Thymus (tissue), 11 donors: ENCODE results near the gene ANKS1A. TPM values are rescaled to one million over a fixed set of nuclear protein-coding genes. Genes with fewer than 3 reads are reported as not detected.

Experiments used
- DNase-seq, 9 donors: peaks; one replicate each; pipeline ENCODE4 v3.0.0-alpha.2; 2013; ENCODE audit warnings: low spot score in 9 of 9, low read depth in 6 of 9, missing footprints in 1 of 9
- H3K27ac ChIP-seq, 2 donors: one replicate each; pipeline ENCODE4 v1.5.1; 2013; ENCODE audit warnings: control low read depth in 1 of 2, low read depth in 1 of 2, low read length in 1 of 2, mild to moderate bottlenecking in 1 of 2, moderate library complexity in 1 of 2
- H3K27me3 ChIP-seq, 2 donors: one replicate each; pipeline ENCODE4 v1.5.1; 2013; ENCODE audit warnings: low read length in 1 of 2; ENCODE audit not compliant: control insufficient read depth in 2 of 2, insufficient read depth in 1 of 2
- H3K36me3 ChIP-seq, 2 donors: one replicate each; pipeline ENCODE4 v1.5.1; 2013; ENCODE audit warnings: low read length in 1 of 2, mild to moderate bottlenecking in 1 of 2, moderate library complexity in 1 of 2; ENCODE audit not compliant: control insufficient read depth in 2 of 2, insufficient read depth in 2 of 2
- H3K4me1 ChIP-seq, 2 donors: one replicate each; pipeline ENCODE4 v1.5.1; 2013; ENCODE audit warnings: low read length in 2 of 2; ENCODE audit not compliant: control insufficient read depth in 2 of 2, insufficient read depth in 2 of 2
- H3K4me3 ChIP-seq, 2 donors: one replicate each; pipeline ENCODE4 v1.5.1; 2013; ENCODE audit warnings: low read length in 2 of 2, control low read depth in 1 of 2, mild to moderate bottlenecking in 1 of 2
- H3K9me3 ChIP-seq, 2 donors: one replicate each; pipeline ENCODE4 v1.5.1; 2013; ENCODE audit warnings: low read length in 1 of 2, mild to moderate bottlenecking in 1 of 2; ENCODE audit not compliant: control insufficient read depth in 2 of 2, insufficient read depth in 1 of 2
- WGBS: extraction: QIAGEN DNeasy Blood & Tissue Kit; methylation state at CpG from one replicate; pipeline ENCODE4 v1.1.7; 2013; 5-methylcytosine and 5-hydroxymethylcytosine counted together
- polyA plus RNA-seq: library from polyadenylated mRNA; stranded (reverse); fragments of 200-250 nt; gene quantifications from one replicate; pipeline ENCODE4 v1.2.3, GENCODE V29; 2013
- total RNA-seq: library from RNA; stranded (reverse); fragments of 120-200 nt; gene quantifications from one replicate; pipeline ENCODE4 v1.2.4, GENCODE V29; 2013
- donor health status: healthy.

The ANKS1A gene
- total and polyA plus RNA-seq, 2 donors = 6.9 to 7.7 TPM

DNA sequence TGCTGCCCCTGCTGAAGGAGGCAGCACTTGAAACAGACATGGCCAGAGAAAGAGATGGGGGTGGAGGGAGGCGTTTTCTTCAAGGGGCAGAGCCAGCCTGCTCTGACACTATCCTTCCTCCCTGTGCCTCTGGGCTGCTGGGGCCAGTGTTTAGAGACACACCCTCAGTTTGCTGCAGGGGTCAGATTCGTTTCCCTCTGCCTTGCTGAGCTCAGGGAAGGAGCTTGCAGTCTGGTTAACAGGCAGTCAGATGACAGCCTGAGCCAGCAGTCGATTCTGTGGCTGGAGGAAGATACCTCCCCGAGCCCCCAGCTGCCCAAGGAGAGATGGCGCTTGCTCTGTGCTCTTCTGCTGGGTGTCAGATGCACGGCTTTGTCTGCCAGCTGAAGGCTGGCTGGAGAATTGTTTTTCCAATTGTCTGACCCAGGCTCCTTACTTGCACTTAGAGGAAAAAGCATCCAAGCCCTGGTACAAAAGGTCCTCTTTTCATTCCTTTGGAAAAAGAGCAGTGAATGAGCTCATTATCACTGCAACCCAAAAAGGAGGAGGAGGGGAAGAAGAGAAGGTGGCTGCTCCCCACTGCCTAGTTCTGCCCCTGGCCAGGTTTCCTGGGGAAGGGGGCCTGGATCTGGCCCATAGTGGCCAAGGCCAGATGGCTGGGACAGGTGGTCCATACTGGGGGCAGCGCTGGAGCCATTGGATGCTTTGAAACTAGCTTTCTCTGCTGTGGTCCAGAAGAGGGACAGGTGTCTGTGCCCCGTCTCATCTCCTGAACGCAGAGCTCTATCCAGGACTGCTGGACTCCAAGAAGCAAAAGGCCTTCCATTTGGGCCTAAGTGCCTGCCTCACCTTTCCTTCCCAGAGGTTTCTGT lies 163.9 kb downstream of the ANKS1A start:
- no peak overlapping the region for H3K27ac ChIP-seq
- peaks cover 7 to 33% of the 10 kb centered on the region in 2 donors for H3K4me1 ChIP-seq
- H3K4me3 ChIP-seq = no peak overlapping the region
- H3K27me3 ChIP-seq = no peaks in the 10 kb centered on the region
- peaks cover 0 to 10% of the 10 kb centered on the region in 2 donors for H3K36me3 ChIP-seq
- WGBS = 85% methylated on average over 9 of the region's 9 CpGs
- DNase-seq = no peak
- H3K9me3 ChIP-seq = peaks cover 0 to 2% of the 10 kb centered on the region in 2 donors

GRCh38 chr6:35053701-35054100 lies 164.6 kb downstream of the ANKS1A start:
- no peak overlapping the region for H3K27ac ChIP-seq
- H3K9me3 ChIP-seq = no peaks in the 10 kb centered on the region
- no peak overlapping the region for H3K4me3 ChIP-seq
- H3K27me3 ChIP-seq = no peaks in the 10 kb centered on the region
- peaks cover 6 to 31% of the 10 kb centered on the region in 2 donors for H3K4me1 ChIP-seq
- WGBS = 96% methylated on average over 3 of the region's 3 CpGs
- DNase-seq = no peak
- H3K36me3 ChIP-seq = peaks cover 0 to 10% of the 10 kb centered on the region in 2 donors

DNA sequence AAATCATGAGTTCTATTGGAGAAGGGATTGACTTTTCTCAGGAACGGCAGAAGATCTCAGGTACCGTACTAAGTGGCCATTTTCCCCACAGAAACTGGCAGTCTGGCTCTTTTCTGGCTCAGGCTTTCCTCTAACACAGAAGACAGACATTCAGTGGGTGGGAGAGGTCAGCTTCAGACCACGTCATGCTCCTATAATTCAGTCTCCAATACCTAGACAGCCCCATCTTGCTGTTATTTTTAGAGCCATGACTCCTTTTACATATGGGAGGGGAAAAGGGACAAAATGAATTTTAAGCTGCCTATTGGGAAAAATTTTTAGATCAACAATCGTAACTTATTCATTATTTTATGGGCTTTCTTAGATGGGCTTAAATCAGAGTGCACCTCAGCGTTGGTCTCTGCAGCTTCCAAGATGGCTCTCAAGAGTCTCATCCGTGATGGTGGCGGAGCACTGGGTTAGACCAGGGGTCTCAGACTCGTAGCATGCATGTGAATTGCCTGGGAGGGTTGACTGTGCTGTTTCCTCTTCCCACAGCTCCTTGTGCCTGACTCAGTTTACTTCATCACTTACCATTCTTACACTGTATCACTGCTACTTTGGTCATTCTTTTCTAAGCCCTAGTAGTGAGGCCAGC lies 165.2 kb downstream of the ANKS1A start:
- Histone ChIP-seq H3K4me3 (no peak overlapping the region), H3K4me1 (peaks cover 9 to 31% of the 10 kb centered on the region in 2 donors), H3K27me3 (no peaks in the 10 kb centered on the region), H3K9me3 (no peaks in the 10 kb centered on the region), H3K27ac (no peak overlapping the region), H3K36me3 (peaks cover 0 to 10% of the 10 kb centered on the region in 2 donors)
- DNase-seq = no peak
- WGBS = 99% methylated on average over 8 of the region's 8 CpGs

GRCh38 chr6:35054743-35055130 lies 165.7 kb downstream of the ANKS1A start:
- H3K36me3 ChIP-seq = peaks cover 0 to 10% of the 10 kb centered on the region in 2 donors
- H3K9me3 ChIP-seq = no peaks in the 10 kb centered on the region
- H3K4me1 ChIP-seq = peaks cover 7 to 29% of the 10 kb centered on the region in 2 donors
- no peak for DNase-seq
- 98% methylated on average over 1 of the region's 1 CpG for WGBS
- no peak overlapping the region for H3K4me3 ChIP-seq
- H3K27ac ChIP-seq = no peak overlapping the region
- no peaks in the 10 kb centered on the region for H3K27me3 ChIP-seq

GRCh38 chr6:35055891-35056290 lies 166.8 kb downstream of the ANKS1A start:
- Histone ChIP-seq H3K4me3 (no peak overlapping the region), H3K9me3 (no peaks in the 10 kb centered on the region), H3K27me3 (no peaks in the 10 kb centered on the region), H3K27ac (no peak overlapping the region), H3K4me1 (peaks cover 3 to 21% of the 10 kb centered on the region in 2 donors), H3K36me3 (peaks cover 6 to 15% of the 10 kb centered on the region in 2 donors)
- DNase-seq = no peak
- 98% methylated on average over 4 of the region's 4 CpGs for WGBS

DNA sequence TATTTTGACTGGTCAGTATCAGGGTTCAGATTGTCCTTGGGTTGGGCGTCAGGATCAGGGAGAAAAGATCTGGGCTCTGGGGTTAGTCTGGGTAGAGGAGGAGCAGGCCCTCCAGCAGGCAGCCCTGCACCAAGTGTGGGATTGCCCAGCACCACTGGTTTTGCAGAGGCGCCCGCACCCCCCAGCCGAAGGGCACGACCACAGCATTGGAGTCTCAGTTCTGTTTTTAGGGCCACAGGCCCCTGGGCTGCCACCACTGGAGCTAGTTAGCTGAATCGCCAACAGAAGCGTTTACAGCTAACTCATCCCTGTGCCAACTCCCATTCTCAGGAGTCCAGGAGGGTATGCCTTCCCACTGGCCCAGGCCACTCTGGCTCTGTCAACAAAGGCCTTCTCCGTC lies 167.9 kb downstream of the ANKS1A start:
- DNase-seq = no peak
- 98% methylated on average over 8 of the region's 8 CpGs for WGBS
- H3K27me3 ChIP-seq = no peaks in the 10 kb centered on the region
- H3K4me1 ChIP-seq = peaks cover 3 to 21% of the 10 kb centered on the region in 2 donors
- no peaks in the 10 kb centered on the region for H3K9me3 ChIP-seq
- no peak overlapping the region for H3K27ac ChIP-seq
- H3K4me3 ChIP-seq = no peak overlapping the region
- peaks cover 6 to 17% of the 10 kb centered on the region in 2 donors for H3K36me3 ChIP-seq

DNA sequence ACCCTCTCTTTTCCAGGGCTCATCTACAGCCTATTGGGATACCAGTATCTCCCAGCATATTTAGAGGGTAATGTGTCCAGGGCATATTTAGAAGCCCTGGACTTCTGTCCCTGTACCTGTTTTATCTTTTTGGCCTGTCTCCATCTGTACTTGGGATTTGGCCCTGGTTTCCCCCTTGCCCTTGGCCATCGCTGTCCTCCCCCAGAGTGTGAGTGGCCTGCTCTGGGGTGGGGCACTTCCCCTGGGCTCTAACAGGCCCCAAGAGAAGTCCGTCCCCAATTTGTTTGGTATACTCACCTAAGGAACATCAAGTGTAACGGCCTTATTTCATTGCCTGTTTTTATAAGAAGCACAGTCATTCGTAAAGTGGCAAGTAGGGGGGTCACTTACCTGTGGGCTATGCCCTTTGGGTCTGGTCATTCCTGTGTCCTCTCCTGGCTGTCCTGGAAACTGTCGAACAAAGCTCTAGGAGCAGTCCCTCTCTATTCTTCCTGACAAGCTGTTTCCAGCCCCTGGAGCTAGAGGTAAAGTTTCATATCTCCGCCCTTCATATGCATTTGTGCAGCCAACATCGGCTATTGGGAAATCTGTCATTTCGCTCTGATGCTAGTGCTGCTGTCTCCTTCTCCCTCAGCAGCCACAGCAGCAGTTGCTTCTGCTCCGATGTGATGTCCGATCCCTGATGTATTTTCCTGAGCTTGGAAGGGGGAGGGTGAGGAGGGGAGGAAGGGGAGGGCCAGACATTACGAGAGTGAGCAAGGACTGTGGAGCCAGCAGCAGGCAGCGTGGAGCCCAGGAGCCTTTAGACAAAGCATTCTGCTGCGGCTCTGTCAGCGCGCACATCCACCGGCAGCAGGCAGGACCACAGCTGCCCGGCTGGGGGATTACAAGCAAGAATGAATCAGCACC lies 168.6 kb downstream of the ANKS1A start:
- H3K4me1 ChIP-seq = peaks cover 7 to 26% of the 10 kb centered on the region in 2 donors
- no peaks in the 10 kb centered on the region for H3K27me3 ChIP-seq
- WGBS = 95% methylated on average over 17 of the region's 17 CpGs
- DNase-seq = no peak
- no peaks in the 10 kb centered on the region for H3K9me3 ChIP-seq
- no peak overlapping the region for H3K4me3 ChIP-seq
- peaks cover 6 to 17% of the 10 kb centered on the region in 2 donors for H3K36me3 ChIP-seq
- no peak overlapping the region for H3K27ac ChIP-seq

DNA sequence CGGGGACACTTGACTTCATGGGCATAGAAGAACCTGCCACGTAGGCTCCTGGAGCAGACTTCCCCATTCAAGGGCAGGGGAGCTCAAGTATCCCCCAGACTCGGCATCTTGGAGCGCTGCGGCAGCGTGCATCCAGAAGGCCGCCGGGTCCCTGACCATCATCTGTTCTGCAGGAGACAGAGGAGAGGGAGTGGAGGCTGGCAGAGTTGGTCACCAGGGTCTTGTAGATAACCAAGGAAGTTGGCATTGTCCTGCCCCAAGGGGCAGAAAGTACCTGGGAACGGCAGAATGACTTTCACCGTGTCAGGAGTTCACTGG lies 169.3 kb downstream of the ANKS1A start:
- H3K4me3 ChIP-seq = no peak overlapping the region
- peaks cover 6 to 17% of the 10 kb centered on the region in 2 donors for H3K36me3 ChIP-seq
- no peak for DNase-seq
- H3K4me1 ChIP-seq = peaks cover 13 to 29% of the 10 kb centered on the region in 2 donors
- no peaks in the 10 kb centered on the region for H3K9me3 ChIP-seq
- no peak overlapping the region for H3K27ac ChIP-seq
- WGBS = 97% methylated on average over 10 of the region's 10 CpGs
- H3K27me3 ChIP-seq = no peaks in the 10 kb centered on the region
